Thoracic aorta (tissue), 2 donors: ENCODE measurements around the gene LRRN4. TPM values are rescaled to one million over a fixed set of nuclear protein-coding genes. Genes with fewer than 3 reads are reported as not detected.

ENCODE experiments used
- ATAC-seq: fragments of 150-250 bp; one replicate; pipeline ENCODE4 v1.8.0; 2017; ENCODE audit warnings: low read depth; ENCODE audit not compliant: insufficient number of reproducible peaks, low FRiP score
- DNase-seq: peaks from one replicate; pipeline ENCODE4 v3.0.0-alpha.2; 2020; ENCODE audit warnings: low spot score
- H3K27ac ChIP-seq, 2 donors: fragments of 200-600 bp; sonication (generic); 1 replicate in 1 of 2; 2 replicates in 1 of 2; pipeline ENCODE4 v1.5.1; 2016; ENCODE audit warnings: mild to moderate bottlenecking in 2 of 2, moderate library complexity in 2 of 2
- H3K27me3 ChIP-seq: fragments of 200-600 bp; sonication (generic); replicated peaks from 2 replicates; pipeline ENCODE4 v1.6.0; 2016; ENCODE audit warnings: mild to moderate bottlenecking; ENCODE audit not compliant: insufficient read depth
- H3K36me3 ChIP-seq: fragments of 200-600 bp; sonication (generic); one replicate; pipeline ENCODE4 v1.5.1; 2016
- H3K4me1 ChIP-seq, 2 donors: fragments of 200-600 bp; sonication (generic); 1 replicate in 1 of 2; 2 replicates in 1 of 2; pipeline versions ENCODE4 v1.5.1 to v1.6.0; 2016; ENCODE audit warnings: low read depth in 2 of 2, mild to moderate bottlenecking in 1 of 2; ENCODE audit not compliant: control insufficient read depth in 1 of 2
- H3K4me3 ChIP-seq: fragments of 200-600 bp; sonication (generic); 2 replicates; pipeline ENCODE4 v1.5.1; 2016; ENCODE audit warnings: mild to moderate bottlenecking
- H3K9me3 ChIP-seq: fragments of 200-600 bp; sonication (generic); 2 replicates; pipeline ENCODE4 v1.5.1; 2016
- CTCF ChIP-seq: fragments of 200-600 bp; sonication (generic); IDR thresholded peaks from one replicate; pipeline ENCODE4 v1.5.1; 2019; ENCODE audit warnings: antibody characterized with exemption
- total RNA-seq, 2 donors: library from RNA; depleted of rRNA; stranded (reverse); fragments of >200 nt; gene quantifications; one replicate each; pipeline versions ENCODE4 v1.1.0 to v1.2.3, GENCODE V29; 2016

LRRN4 gene
- total RNA-seq, 2 donors from 2014 or later: 0.27 TPM; not detected in 1

GRCh38 chr20:6083926-6084325, 30.1 kb upstream of the LRRN4 start:
- Histone ChIP-seq H3K27me3 (no peaks in the 10 kb centered on the region), H3K36me3 (no peaks in the 10 kb centered on the region), H3K4me1 (no peaks in the 10 kb centered on the region), H3K9me3 (no peaks in the 10 kb centered on the region), H3K4me3 (no peak overlapping the region), H3K27ac (no peak overlapping the region)
- DNase-seq (no peak), ATAC-seq (no peak)
- TF ChIP-seq CTCF: no peak

GRCh38 chr20:6081236-6081635, 27.4 kb upstream of the LRRN4 start:
- Histone ChIP-seq H3K36me3 (no peaks in the 10 kb centered on the region), H3K4me1 (no peaks in the 10 kb centered on the region), H3K4me3 (no peak overlapping the region), H3K27ac (no peak overlapping the region), H3K27me3 (no peaks in the 10 kb centered on the region), H3K9me3 (no peaks in the 10 kb centered on the region)
- DNase-seq (no peak), ATAC-seq (no peak)
- no peak for TF ChIP-seq CTCF

- Histone ChIP-seq H3K4me1 (no peaks in the 10 kb centered on the region), H3K36me3 (no peaks in the 10 kb centered on the region), H3K27me3 (no peaks in the 10 kb centered on the region), H3K27ac (no peak overlapping the region), H3K4me3 (no peak overlapping the region), H3K9me3 (no peaks in the 10 kb centered on the region)
- ATAC-seq: no peak
- no peak for TF ChIP-seq CTCF
- no peak for DNase-seq
Observed at GRCh38 chr20:6079016-6079415, 25.2 kb upstream of the LRRN4 start.

- no peak for DNase-seq
- Histone ChIP-seq H3K27ac (no peak overlapping the region), H3K36me3 (no peaks in the 10 kb centered on the region), H3K4me3 (no peak overlapping the region), H3K9me3 (no peaks in the 10 kb centered on the region), H3K4me1 (no peaks in the 10 kb centered on the region), H3K27me3 (no peaks in the 10 kb centered on the region)
- no peak for ATAC-seq
- no peak for TF ChIP-seq CTCF
Observed at GRCh38 chr20:6075428-6076219, 21.8 kb upstream of the LRRN4 start.

GRCh38 chr20:6074784-6075183, 20.9 kb upstream of the LRRN4 start:
- no peaks in the 10 kb centered on the region for H3K4me1 ChIP-seq
- no peak for ATAC-seq
- no peak for TF ChIP-seq CTCF
- no peak for DNase-seq
- no peak overlapping the region for H3K27ac ChIP-seq
- H3K27me3 ChIP-seq: no peaks in the 10 kb centered on the region
- no peaks in the 10 kb centered on the region for H3K9me3 ChIP-seq
- no peak overlapping the region for H3K4me3 ChIP-seq
- no peaks in the 10 kb centered on the region for H3K36me3 ChIP-seq
